Measurements from ENCODE around the gene SHC2. TPM values are rescaled to one million over a fixed set of nuclear protein-coding genes. Genes with fewer than 3 reads are reported as not detected.
A peak's percentile ranks its signal among the peaks of the same experiment; 100 is the strongest.

SHC2 gene
- total RNA-seq, 2 donors from 2014 or later: 21.0 to 21.9 TPM

GRCh38 chr19:478236-478903, 17.5 kb upstream of the SHC2 start:
- no peak for DNase-seq (ENCODE audit: low spot score)
- intact Hi-C loops (cut with DNase I): loop anchor here in 1 of 2 donors (10.0 kb wide), 1 partner anchor 94 kb away; no protein-coding TSS in a partner anchor

DNA sequence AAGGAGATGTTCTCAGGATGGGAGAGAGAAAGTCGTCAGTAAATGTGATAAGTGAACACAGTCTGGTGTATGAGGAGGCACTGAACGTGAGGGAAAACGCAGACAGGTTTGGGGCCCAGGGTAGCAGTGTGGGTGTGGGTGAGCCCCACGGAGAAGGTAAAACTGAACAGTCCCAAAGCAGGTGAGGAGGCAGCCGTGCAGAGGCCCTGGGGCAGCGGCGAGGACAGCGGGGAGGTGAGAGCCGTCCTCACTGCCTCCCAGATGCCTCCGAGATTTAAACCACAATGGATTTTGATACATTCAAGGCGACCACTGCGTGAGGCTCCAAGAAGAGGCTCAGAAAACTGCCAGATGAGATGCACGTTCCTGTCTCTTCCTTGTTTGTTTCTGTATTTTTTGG, 14.5 kb upstream of the SHC2 start:
- intact Hi-C loops (cut with DNase I): loop anchor here in 1 of 2 donors (10.0 kb wide), 1 partner anchor 91 kb away; no protein-coding TSS in a partner anchor

DNA sequence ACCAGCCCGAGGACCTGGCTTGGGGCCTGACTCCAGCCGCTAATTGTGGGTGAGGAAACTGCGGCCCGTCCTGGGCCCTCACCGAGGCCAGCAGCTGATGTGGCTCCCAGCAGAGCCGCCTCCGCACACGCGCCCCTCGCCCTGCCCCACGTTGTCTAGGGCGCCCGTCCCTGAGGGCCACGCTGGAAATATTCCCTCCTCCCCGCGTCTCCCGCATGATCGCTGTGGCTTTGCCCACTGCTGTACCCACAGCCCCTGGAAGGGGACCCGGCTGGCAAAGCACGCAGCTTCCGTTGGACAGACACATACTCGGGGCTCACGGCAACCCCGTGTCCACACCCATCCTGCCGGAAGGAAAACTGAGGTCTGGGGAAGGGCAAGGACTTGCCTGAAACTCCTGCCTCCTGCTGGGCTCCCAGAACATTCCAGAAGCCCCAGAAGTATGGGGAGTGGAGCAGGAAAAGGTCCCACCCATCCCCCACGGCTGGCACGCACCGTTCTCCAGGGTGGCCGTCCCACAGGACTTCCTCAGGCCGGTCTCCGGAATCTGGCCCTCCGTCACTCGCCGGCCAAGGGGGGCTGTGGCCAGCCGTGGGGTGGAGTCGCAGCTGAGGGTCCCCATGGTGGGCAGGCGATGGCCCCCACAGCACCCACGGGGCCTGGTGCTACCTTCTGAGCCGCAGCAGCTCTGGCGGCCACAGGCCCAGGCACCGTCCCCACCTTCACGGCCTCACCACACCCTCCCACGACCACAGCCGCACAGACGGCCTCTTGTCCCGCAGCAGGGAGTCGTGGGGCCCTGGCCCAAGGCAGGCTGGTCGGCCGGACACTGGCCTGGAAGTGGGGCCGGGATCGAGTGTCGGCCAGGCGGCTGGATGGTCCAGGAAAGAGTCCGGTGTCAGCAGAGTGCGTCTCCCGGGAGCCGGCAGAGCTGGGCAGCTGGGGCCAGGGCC, 13.6 kb upstream of the SHC2 start:
- intact Hi-C loops (cut with DNase I): loop anchor here in 1 of 2 donors (10.0 kb wide), 1 partner anchor 90 kb away; no protein-coding TSS in a partner anchor
- DNase-seq (ENCODE audit: low spot score): peak; percentile 81

More for the DNA sequence above, 14.5 kb upstream of the SHC2 start:
- DNase-seq (ENCODE audit: low spot score): no peak

- intact Hi-C loops (cut with DNase I): loop anchor here in 1 of 2 donors (2.0 to 10.0 kb wide), 2 partner anchors 69 to 87 kb away; no protein-coding TSS in a partner anchor
- no peak for DNase-seq (ENCODE audit: low spot score)
Observed at GRCh38 chr19:472005-472858, 11.4 kb upstream of the SHC2 start.

DNA sequence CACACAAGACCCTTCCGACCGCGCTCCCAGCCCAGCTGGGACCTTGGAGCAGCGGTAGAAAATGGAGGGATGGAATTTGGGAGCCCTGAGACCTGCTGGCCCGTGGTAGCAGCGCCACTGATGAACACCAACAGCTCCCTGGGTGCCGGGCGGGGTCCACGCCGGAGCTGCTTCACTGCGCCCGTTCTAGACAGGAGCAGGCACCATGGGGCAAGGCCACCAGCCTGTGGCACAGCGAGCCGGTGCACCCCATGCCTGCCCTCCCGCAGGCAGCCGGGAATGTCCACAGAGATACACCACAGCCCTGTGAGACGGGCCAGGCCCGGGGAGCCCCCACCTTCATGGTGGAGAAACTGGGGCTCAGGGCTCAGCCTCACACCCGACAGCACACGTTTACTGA, 9.9 kb upstream of the SHC2 start:
- no peak for DNase-seq (ENCODE audit: low spot score)
- intact Hi-C loops (cut with DNase I): loop anchor here in 1 of 2 donors (10.0 kb wide), 1 partner anchor 86 kb away; no protein-coding TSS in a partner anchor

GRCh38 chr19:469833-470232, 9.0 kb upstream of the SHC2 start:
- intact Hi-C loops (cut with DNase I): loop anchor here in 1 of 2 donors (10.0 kb wide), 1 partner anchor 85 kb away; no protein-coding TSS in a partner anchor
- no peak for DNase-seq (ENCODE audit: low spot score)

GRCh38 chr19:468587-469256, 7.9 kb upstream of the SHC2 start:
- DNase-seq (ENCODE audit: low spot score): no peak
- intact Hi-C loops (cut with DNase I): no loop called here

GRCh38 chr19:467554-467953, 6.7 kb upstream of the SHC2 start:
- intact Hi-C loops (cut with DNase I): no loop called here
- no peak for DNase-seq (ENCODE audit: low spot score)

- intact Hi-C loops (cut with DNase I): no loop called here
- no peak for DNase-seq (ENCODE audit: low spot score)
Observed at GRCh38 chr19:465056-465816, 4.4 kb upstream of the SHC2 start.

GRCh38 chr19:464208-464545, 3.3 kb upstream of the SHC2 start:
- no peak for DNase-seq (ENCODE audit: low spot score)

GRCh38 chr19:463483-464207, 2.8 kb upstream of the SHC2 start:
- intact Hi-C loops (cut with DNase I): no loop called here

More at GRCh38 chr19:464208-464545, 3.3 kb upstream of the SHC2 start:
- intact Hi-C loops (cut with DNase I): no loop called here

DNA sequence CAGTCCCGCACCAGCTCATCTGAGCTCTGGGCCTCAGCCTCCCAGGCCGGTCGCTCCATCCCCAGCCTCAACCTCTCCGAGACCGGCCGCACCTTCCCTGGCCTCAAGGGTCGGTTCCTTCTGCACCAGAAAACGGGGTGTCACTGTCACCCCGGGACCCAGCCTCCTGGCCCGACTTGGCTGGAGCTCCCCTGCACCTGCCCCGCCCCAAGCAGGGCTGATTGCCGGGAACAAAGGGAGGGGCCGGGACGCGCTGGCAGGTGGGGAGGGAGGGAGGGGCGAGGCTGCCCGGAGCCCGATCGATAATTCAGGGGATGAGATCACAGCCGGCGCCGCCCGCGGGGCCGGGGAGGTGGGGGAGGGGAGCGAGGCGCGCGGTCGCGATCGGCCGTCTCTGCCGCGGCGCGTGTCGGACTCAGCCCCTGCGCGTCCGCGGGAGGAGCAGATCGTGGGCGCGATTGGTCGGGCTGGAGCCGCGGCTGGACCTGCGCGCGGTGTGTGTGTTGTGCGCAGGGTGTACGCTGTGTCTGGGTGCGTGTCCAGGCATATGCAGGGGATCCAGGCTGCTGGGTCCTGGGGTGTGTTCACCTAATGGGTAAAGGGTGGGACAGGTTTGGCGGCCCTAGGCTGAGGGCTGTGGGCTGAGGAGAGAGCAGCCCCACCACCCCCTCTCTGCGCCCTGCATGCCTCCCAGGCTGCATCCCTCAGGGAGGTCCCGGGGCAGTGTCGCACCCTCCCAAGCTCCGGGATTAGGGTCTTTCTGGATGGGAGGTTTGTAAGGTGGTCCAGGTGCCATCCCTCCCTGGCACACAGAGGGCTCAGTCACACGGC, 1.1 kb upstream of the SHC2 start:
- intact Hi-C loops (cut with DNase I): no loop called here

More at GRCh38 chr19:463483-464207, 2.8 kb upstream of the SHC2 start:
- DNase-seq (ENCODE audit: low spot score): no peak

DNA sequence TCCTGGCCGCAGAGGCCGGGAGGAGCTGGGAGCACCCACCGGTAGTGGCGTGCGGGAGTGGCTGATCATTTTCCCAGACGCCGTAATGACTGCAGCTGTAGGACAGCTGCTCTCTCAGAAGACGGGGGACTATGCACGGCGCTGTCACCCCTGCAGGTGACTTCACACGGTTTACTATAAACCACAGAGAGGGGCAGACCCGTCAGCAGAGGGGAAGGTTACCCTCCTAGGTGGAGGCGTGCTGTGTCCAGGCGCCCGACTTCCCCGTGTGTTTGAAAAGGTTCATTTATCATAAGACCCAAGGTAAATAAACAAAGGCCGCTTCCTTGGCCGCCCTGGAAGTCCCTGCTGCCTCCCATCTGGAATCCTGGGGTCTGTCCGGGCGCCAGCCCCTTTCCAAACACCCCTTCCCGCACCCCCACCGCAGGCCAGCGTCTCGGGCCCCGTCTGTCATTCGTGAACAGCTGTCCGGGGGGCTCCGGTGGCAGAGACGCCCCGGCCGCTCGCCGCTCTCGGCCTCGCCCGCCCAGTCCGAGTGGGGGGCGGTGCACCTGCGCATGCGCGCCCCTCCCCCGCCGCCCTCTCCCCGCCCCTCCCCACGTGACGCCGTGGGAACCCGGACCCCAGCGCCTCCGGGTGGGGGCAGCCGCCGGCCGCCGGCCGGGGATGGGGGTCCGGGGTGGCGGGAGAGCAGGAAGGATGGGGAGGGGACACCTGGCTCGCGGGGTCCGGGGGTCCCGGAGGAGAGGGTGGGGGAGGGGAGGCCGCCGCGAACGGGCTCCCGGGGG, 915 bp downstream of the SHC2 start:
- DNase-seq (ENCODE audit: low spot score): no peak
- intact Hi-C loops (cut with DNase I): no loop called here

More for the DNA sequence above, 1.1 kb upstream of the SHC2 start:
- no peak for DNase-seq (ENCODE audit: low spot score)

DNA sequence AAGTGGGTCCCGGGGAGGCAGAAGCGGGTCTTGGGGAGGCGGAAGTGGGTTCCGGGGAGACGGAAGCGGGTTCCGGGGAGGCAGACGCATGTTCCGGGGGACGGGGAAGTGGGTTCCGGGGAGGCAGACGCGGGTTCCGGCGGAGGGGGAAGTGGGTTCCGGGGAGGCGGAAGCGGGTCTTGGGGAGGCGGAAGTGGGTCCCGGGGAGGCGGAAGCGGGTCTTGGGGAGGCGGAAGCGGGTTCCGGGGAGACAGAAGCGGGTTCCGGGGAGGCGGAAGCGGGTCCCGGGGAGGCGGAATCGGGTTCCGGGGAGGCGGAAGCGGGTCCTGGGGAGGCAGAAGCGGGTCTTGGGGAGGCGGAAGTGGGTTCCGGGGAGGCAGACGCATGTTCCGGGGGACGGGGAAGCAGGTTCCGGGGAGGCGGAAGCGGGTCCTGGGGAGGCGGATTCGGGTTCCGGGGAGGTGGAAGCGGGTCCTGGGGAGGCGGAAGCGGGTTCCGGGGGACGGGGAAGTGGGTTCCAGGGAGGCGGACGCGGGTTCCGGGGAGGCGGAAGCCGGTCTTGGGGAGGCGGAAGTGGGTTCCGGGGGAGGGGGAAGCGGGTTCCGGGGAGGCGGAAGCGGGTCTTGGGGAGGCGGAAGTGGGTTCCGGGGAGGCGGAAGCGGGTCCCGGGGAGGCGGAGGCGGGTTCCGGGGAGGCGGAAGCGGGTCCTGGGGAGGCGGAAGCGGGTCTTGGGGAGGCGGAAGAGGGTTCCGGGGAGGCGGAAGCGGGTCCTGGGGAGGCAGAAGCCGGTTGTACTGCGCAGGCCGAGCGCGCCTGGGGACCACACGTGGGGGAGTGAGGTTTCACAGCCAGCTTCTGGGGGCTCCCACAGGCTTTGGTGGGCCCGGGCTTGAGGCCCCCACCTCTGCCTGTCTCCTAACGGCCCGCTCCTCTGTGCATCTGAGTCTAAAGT, 2.5 kb downstream of the SHC2 start:
- intact Hi-C loops (cut with DNase I): no loop called here
- no peak for DNase-seq (ENCODE audit: low spot score)

GRCh38 chr19:457636-458035, 3.2 kb downstream of the SHC2 start:
- intact Hi-C loops (cut with DNase I): no loop called here
- no peak for DNase-seq (ENCODE audit: low spot score)
